HG03442 (cell line): ENCODE measurements around the gene JRKL.

Source experiments
- ATAC-seq: cut with Tn5 transposase; IDR thresholded peaks from one replicate; pipeline ENCODE4 v1.9.1; 2021; ENCODE audit warnings: mild to moderate bottlenecking, moderate library complexity; ENCODE audit not compliant: unreplicated experiment

Gene JRKL

DNA sequence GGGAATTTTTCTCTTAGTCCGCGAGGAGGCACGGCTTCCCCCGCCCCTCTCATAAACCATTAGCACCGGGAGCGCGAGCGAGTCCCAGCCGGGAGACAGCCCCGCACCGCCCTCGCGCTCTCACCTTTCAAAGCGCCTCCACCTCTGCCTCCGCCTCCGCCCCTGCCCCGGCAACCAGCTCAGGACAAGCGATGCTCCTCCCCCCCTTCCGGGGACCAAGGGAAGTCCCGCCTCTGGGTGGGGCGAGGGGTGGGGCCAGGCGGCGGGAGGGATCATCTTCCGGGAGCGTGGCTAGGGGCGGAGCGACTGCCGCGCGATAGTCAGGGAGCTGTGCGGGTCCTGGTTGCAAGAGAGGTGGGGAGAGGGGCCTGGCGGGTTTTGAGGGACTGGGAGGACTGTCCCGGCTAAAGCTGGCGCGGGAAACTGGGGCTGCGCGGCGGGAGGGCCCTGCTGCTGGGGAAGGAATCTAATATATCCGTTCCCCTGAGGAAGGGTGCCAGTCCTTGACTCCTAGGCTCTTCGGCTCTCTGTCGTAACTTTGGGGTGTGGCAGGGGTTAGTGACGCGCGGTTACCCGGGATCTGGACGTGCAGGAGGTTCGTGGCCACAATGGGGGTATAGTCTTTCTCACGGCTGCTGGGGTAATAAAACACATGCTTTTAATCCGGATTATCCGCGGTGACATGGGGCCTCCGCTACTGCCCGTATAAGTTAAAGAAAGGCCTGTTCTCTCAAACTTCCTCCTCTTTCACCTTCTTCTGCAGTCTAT is at the start of gene JRKL, which contains the start of gene CCDC82:
Gene JRKL, plus strand, starts transcription at position 294 of the 768 bp plus-strand sequence. CDS start 637 bp downstream, outside the sequence.
Gene CCDC82, minus strand, starts transcription at position 193 of the 768 bp plus-strand sequence. CDS start 5,165 bp downstream, outside the sequence.
- peak; percentile 89 for ATAC-seq

DNA sequence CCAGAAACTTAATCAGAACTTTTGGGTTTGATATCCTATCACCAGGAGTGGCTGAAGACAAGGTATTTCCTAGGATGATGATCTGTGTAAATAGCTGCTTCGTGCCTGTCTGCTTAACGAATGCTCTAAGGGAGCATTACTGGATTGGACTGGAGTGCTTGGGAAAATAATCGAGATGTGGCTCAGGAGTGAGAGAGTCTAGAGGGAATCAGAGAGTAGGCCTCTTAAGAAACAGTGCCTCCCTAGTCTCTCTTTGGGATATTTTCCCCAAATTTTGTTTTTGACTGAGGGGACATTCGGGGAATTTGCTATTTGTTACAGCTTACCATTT is 49.3 kb upstream of the JRKL start:
- no peak for ATAC-seq

DNA sequence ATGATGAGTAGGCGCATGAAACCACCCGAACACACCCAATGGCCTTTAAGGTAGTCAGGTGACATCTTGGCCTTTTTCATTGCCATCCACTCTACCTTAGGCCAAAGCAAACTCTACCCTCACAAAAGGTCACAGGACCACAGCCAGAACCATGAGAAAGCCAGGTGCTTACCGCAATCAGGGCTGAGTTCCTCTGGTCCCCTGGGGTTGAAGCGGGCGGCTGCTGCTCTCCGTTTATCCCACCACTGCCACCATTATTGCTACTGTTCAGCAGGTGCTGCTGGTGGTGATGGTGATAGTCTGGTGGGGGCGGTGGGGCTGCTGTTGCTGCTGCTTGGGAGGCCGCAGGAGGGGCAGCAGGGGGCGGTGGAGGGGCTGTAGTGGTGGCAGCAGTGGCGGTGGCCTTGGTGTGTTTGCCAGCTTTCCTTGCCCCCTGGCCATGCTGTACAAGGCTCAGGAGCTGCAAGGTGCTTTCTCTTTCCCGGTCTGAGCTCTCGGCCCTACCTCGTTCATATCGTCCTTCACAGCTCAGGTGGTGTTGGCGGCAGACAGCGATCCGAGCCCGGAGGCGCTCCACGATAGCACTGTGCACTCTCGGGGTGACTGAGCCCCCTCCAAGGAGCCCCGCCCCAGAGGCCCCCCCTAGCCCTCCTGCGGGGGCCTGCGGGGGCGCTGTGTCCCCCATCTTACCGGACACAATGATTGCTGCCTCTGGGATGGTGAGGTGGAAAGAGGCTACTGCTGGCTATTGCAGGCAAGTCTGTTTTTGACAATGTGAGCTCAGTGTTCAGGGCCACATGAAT is 48.4 kb upstream of the JRKL start:
- peak; percentile 30 for ATAC-seq

DNA sequence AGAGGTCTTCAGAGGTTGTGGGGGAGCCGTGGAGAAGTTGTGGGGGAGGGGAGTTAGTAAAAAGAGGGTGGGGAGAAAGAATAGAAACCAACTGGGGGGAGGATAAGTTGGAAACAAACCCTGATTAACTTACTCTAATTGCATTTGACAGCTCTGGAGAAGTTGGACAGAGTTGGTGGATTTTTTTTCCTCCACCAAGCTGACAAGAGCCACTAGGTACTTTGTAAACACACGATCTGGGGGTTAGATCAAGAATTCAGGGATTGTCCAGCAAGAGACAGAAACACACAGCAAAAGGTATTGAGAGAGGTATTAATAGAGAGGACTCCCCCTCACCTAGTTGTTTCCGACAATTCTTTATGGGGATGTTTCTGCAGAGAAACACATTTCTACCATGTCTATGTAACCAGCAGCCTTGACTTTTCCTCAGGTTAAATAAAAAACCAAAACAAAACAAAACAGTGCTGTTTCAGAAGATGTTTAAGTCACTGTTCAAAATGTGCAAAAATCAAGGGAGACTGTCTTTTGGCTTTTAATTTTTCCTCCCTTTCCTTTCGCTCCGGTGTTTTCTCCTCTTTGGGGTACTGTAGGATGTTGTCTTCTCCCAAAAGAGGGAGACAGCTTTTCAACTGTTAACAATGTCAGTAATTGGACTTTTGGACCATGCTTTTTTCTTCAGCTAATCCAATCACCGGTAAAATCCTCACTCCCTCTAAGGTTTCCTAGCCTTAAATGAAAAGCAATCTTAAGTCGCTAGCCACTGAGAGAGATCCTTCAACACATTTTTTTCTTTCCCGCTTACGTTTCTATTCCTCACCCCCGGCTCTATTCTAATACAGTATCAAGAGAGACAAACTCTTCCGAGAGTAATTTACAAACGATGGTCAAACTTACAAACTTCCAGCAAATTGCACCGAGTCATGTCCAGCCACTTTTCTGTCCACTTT is 47.5 kb upstream of the JRKL start:
- ATAC-seq = no peak

- peak; percentile 82 for ATAC-seq
These were observed 46.7 kb upstream of the JRKL start, which contains the start of gene MAML2 for GRCh38 chr11:96342961-96343711. MAML2 (minus strand) TSS chr11:96343195; CDS start chr11:96341895, 1,300 bp downstream.

- no peak for ATAC-seq
These were observed 33.0 kb upstream of the JRKL start for GRCh38 chr11:96356848-96357247.

- peak; percentile 41 for ATAC-seq
These were observed 32.0 kb upstream of the JRKL start for GRCh38 chr11:96357794-96358193.

DNA sequence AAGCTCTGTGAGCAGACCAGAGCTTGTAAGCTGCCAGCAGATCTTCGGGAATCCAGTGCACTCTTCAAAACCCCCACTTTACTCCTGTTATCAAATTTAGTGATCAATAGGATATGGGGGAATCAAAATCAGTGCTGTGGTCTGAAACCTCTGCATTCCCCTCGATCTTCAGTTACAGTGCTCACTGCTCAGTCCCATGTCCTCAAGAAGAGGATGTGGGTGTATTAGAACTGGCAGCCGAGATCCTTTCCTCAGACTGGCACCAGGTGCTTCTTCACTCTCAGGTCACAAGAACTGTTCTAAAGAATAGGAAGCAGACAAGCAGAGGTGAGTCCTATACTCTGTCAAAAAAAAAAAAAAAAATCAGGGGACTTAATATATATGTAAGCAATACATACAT is 31.5 kb upstream of the JRKL start:
- ATAC-seq = no peak

DNA sequence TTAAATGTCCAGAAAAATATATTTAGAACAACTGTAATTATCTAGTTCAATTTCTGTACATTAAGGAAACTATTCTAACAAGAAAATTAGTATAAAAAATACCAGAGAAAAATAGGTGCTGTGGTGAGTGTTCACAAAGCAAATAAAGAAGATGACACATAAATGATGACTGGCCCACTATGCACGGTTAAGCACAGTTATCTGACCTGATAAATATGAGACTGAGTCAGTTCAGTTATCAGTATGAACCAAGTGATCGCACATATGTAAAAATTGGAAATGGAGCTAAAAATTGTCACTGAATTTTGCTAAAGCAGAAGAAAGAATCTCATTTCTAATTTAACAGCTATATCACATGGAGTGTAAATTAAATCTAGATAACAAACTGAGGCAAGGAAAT is 28.0 kb upstream of the JRKL start:
- no peak for ATAC-seq

GRCh38 chr11:96365493-96365892 is 24.3 kb upstream of the JRKL start:
- no peak for ATAC-seq

GRCh38 chr11:96366024-96366423 is 23.8 kb upstream of the JRKL start:
- ATAC-seq = no peak

GRCh38 chr11:96367342-96367741 is 22.5 kb upstream of the JRKL start:
- no peak for ATAC-seq

DNA sequence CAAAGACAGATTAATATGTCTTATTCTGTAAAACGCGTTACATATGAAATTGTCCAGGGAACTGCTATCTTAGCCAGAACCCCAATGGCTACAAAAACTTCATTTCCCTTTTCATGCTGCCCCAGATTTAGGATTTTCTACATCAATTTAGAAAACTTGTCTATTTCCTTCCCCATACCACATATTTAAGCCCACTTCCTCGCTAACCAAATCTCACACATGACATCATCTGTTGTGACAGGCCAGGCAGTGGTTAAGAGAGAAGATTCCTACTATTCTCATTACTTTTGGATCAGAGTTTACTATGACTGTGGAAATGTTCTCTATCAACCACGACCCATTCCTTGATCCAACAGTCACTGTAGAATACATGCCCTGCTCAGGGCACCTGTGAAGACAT is 16.0 kb upstream of the JRKL start:
- ATAC-seq = no peak

DNA sequence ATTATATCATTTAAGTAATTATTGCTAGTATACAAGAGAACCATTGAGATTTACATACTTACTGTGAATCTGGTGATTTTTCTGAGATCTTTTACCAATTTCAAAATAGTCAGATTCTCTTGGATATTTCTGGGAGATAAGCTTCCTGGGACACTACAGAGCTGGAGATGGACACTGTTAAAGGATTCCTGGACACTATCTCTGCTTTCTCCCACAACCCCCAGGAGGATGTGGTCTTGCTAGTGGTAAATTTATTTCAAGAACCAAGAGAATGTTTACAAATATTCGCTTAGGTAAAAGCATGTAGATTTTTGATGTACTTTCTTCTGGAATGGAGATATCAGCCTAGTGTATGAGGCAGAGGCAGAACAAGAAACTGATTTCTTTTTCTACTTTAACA is 13.0 kb upstream of the JRKL start:
- ATAC-seq = no peak

DNA sequence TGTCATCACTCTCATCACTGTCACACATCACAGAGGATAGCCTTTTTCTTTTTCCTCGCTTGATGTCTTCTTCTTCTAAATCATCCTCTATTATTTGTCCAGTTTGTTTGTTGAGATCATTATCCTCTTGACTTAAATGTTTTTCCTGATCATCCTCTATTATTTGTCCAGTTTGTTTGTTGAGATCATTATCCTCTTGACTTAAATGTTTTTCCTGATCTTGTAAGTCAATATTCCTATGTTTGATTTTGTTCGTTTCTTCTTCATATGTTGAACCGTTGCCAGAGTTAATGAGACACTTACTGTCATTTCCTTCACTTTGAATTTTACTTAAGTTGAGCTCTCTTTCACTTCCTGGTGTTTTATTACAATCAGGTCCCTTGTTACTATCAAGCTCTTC is 5.7 kb upstream of the JRKL start:
- ATAC-seq = no peak

- no peak for ATAC-seq
These were observed 4.6 kb upstream of the JRKL start for GRCh38 chr11:96385187-96385586.

DNA sequence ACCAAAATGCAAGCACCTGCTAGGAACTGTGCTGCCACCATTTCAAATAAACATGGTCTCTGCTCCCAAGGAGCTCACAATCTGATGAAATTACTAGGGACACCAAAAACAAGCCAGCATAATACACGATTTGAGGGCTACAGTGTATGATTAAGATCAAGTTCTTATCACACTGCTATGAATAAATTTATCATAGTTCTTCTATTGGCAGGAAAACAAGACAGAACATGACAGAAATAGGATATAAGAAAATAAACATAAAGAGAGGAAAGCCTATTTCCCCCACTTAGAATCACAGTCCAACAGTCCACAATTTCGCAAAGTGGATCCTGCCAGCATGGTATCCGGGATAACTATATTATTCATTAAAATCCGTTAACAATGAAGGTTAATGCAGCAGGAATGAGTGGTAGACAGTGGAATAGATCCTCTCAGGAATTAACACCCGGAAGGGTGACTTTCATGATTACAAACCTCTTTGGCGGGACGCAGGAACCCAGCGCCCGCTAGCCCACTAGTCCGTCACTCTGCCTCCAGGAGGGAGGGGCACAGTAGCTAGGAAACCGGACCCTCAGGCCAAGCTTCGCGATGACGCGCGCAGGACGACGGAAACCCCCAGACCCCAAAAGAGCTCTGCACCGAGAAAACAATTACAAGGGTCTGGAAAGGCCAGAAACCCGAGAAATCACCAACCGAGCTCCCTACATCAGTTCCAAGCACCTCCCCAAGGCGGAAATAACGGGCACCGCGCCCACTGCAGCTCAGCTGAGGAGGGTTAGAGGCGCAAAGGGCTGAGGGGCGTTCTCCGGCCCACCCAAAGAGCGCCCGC is 708 bp upstream of the JRKL start:
- ATAC-seq = peak; percentile 41

DNA sequence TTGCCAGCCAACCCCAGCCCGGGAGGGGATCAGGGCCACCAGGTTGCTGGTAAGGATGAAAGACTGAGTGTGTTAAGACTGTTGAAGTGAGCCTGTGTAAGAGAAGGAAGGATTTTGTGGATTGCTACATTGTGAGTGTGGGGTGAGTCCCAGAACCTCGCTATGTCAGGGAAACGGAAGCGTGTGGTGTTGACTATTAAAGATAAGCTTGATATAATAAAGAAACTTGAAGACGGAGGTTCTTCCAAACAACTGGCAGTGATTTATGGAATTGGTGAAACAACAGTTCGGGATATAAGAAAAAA is 627 bp downstream of the JRKL start:
- ATAC-seq = no peak

DNA sequence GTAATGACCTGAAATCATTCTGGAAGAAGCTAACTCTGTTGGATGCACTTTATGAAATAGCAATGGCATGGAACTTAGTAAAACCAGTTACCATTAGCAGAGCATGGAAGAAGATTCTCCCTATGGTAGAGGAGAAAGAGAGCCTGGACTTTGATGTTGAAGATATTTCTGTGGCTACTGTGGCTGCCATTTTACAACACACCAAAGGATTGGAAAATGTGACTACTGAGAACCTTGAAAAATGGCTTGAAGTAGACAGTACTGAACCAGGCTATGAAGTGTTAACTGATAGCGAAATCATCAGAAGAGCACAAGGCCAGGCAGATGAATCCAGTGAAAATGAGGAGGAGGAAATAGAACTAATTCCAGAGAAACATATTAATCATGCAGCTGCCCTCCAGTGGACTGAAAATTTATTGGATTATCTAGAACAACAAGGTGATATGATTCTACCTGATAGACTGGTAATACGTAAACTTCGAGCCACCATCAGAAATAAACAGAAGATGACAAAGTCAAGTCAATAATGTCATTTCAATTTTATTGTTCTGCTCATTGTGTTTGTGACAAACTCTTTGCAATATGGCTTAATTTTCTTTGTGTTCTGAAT is 2.0 kb downstream of the JRKL start:
- ATAC-seq = no peak
